ENCODE results near the gene TSPYL6.

GRCh38 chr2:54279385-54279784, 23.4 kb upstream of the TSPYL6 start:
- no peak for TF ChIP-seq ARNT (IDR thresholded peaks at IDR 0.05)
- no peak for TF ChIP-seq TARDBP (IDR thresholded peaks at IDR 0.05)

Data from HEK293T (cell line).